ENCODE results near the gene FARP2. TPM values are rescaled to one million over a fixed set of nuclear protein-coding genes. Genes with fewer than 3 reads are reported as not detected.

Gene FARP2
- total RNA-seq, 1 experiment from 2014 or later, result 37.2 TPM

- no peaks in the 10 kb centered on the region for H3K4me1 ChIP-seq
- no peak for DNase-seq
- no peak overlapping the region for H3K27ac Mint-ChIP-seq (ENCODE audit: unreplicated experiment)
- H3K4me1 Mint-ChIP-seq (ENCODE audit: low read depth, unreplicated experiment), result no peaks in the 10 kb centered on the region
- H3K9me3 Mint-ChIP-seq (ENCODE audit: unreplicated experiment), result no peaks in the 10 kb centered on the region
- BruUV-seq (replicated peaks), result no TSS peak
- no peaks in the 10 kb centered on the region for H3K36me3 ChIP-seq (ENCODE audit: control insufficient read depth, insufficient read depth, low read length)
- H3K4me3 ChIP-seq (ENCODE audit: low read depth, low read length), result no peak overlapping the region
- H3K27me3 Mint-ChIP-seq (ENCODE audit: insufficient read depth, unreplicated experiment), result no peaks in the 10 kb centered on the region
- H3K9me3 ChIP-seq, result no peaks in the 10 kb centered on the region
- ChIA-PET CTCF (no interaction called here), POLR2A (no interaction called here)
- TF ChIP-seq, protein P1, sequence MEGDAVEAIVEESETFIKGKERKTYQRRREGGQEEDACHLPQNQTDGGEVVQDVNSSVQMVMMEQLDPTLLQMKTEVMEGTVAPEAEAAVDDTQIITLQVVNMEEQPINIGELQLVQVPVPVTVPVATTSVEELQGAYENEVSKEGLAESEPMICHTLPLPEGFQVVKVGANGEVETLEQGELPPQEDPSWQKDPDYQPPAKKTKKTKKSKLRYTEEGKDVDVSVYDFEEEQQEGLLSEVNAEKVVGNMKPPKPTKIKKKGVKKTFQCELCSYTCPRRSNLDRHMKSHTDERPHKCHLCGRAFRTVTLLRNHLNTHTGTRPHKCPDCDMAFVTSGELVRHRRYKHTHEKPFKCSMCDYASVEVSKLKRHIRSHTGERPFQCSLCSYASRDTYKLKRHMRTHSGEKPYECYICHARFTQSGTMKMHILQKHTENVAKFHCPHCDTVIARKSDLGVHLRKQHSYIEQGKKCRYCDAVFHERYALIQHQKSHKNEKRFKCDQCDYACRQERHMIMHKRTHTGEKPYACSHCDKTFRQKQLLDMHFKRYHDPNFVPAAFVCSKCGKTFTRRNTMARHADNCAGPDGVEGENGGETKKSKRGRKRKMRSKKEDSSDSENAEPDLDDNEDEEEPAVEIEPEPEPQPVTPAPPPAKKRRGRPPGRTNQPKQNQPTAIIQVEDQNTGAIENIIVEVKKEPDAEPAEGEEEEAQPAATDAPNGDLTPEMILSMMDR (IDR thresholded peaks at IDR 0.05; ENCODE audit: insufficient read depth in 1 of 2, low read depth in 1 of 2, low read length in 1 of 2, severe bottlenecking in 1 of 2, unreplicated experiment in 1 of 2), result no peak
- no peaks in the 10 kb centered on the region for H3K36me3 Mint-ChIP-seq (ENCODE audit: insufficient read depth, unreplicated experiment)
- intact Hi-C loops (cut with micrococcal nuclease; ENCODE audit: unreplicated experiment), result no loop called here
- H3K4me3 Mint-ChIP-seq (ENCODE audit: unreplicated experiment), result no peak overlapping the region
- H3K27me3 ChIP-seq (replicated peaks; ENCODE audit: control insufficient read depth, insufficient read depth, low read length), result no peaks in the 10 kb centered on the region
Observed at GRCh38 chr2:241483305-241483704, 127.2 kb downstream of the FARP2 start.

DNA sequence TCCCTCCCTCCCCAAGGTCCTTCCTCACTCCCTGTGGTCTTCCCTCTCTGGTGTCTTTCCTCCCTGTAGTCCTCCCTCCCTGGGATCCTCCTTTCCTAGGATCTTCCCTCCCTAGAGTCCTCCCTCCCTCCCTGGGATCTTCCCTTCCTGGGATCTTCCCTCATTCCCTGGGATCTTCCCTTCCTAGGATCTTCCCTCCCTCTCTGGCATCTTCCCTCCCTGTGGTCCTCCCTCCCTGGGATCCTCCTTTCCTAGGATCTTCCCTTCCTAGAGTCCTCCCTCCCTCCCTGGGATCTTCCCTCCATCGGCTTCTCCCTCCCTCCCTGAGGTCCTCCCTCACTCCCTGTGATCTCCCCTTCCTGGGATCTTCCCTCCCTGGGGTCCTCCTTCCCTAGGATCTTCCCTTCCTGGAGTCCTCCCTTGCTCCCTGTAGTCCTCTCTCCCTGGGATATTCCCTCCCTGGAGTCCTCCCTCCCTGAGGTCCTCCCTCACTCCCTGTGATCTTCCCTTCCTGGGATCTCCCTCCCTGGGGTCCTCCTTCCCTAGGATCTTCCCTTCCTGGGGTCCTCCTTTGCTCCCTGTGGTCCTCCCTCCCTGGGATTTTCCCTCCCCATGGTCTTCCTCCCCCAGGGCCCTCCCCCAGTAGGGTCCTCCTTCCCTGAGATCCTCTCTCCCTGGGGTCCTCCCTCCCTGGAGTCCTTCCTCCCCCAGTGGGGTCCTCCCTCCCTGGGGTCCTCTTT lies 129.3 kb downstream of the FARP2 start:
- no peak overlapping the region for H3K27ac Mint-ChIP-seq (ENCODE audit: unreplicated experiment)

DNA sequence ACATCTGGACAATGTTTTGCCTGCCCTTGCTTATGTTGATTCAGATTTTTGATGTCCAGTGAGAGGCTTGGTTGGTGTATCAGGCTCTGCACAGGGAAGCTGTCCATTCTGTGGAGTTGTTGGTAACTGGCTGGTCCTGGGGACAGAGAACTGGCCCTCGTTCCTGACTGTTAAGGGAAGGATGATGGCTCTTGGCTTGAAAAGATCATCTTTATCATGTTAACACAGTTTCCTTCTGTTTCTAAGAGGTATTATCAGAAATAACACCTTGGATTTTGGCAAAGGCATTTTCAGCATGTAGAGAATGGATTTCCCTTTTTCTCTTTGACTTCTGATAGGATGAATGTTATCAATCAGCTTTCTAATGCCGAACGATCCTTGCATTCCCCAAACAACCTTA lies 133.0 kb downstream of the FARP2 start:
- intact Hi-C loops (cut with micrococcal nuclease; ENCODE audit: unreplicated experiment), result no loop called here
- BruUV-seq (replicated peaks), result TSS peak; percentile 11
- Mint-ChIP-seq H3K27ac (ENCODE audit: unreplicated experiment) (no peak overlapping the region), H3K27me3 (ENCODE audit: insufficient read depth, unreplicated experiment) (no peaks in the 10 kb centered on the region), H3K4me1 (ENCODE audit: low read depth, unreplicated experiment) (no peaks in the 10 kb centered on the region), H3K36me3 (ENCODE audit: insufficient read depth, unreplicated experiment) (peaks cover 33% of the 10 kb centered on the region), H3K4me3 (ENCODE audit: unreplicated experiment) (no peak overlapping the region), H3K9me3 (ENCODE audit: unreplicated experiment) (no peaks in the 10 kb centered on the region)
- no peaks in the 10 kb centered on the region for H3K9me3 ChIP-seq
- H3K27me3 ChIP-seq (replicated peaks; ENCODE audit: control insufficient read depth, insufficient read depth, low read length), result no peaks in the 10 kb centered on the region
- H3K4me3 ChIP-seq (ENCODE audit: low read depth, low read length), result no peak overlapping the region
- ChIA-PET CTCF (no interaction called here), POLR2A (no interaction called here)
- H3K4me1 ChIP-seq, result no peaks in the 10 kb centered on the region
- DNase-seq, result no peak
- TF ChIP-seq, protein P1 (IDR thresholded peaks at IDR 0.05; ENCODE audit: insufficient read depth in 1 of 2, low read depth in 1 of 2, low read length in 1 of 2, severe bottlenecking in 1 of 2, unreplicated experiment in 1 of 2), result no peak
- no peaks in the 10 kb centered on the region; the same call in 1 of the 2 replicates for H3K36me3 ChIP-seq (ENCODE audit: control insufficient read depth, insufficient read depth, low read length)

More for the DNA sequence above, 129.3 kb downstream of the FARP2 start:
- Histone ChIP-seq H3K9me3 (no peaks in the 10 kb centered on the region), H3K4me1 (no peaks in the 10 kb centered on the region), H3K36me3 (ENCODE audit: control insufficient read depth, insufficient read depth, low read length) (no peaks in the 10 kb centered on the region), H3K27me3 (replicated peaks; ENCODE audit: control insufficient read depth, insufficient read depth, low read length) (no peaks in the 10 kb centered on the region), H3K4me3 (ENCODE audit: low read depth, low read length) (no peak overlapping the region)
- ChIA-PET CTCF (no interaction called here), POLR2A (no interaction called here)
- peaks cover 11% of the 10 kb centered on the region for H3K36me3 Mint-ChIP-seq (ENCODE audit: insufficient read depth, unreplicated experiment)
- no peak for DNase-seq
- BruUV-seq (replicated peaks), result no TSS peak
- TF ChIP-seq, protein P1 (IDR thresholded peaks at IDR 0.05; ENCODE audit: insufficient read depth in 1 of 2, low read depth in 1 of 2, low read length in 1 of 2, severe bottlenecking in 1 of 2, unreplicated experiment in 1 of 2), result no peak
- H3K9me3 Mint-ChIP-seq (ENCODE audit: unreplicated experiment), result no peaks in the 10 kb centered on the region
- H3K4me1 Mint-ChIP-seq (ENCODE audit: low read depth, unreplicated experiment), result no peaks in the 10 kb centered on the region
- intact Hi-C loops (cut with micrococcal nuclease; ENCODE audit: unreplicated experiment), result no loop called here
- no peak overlapping the region for H3K4me3 Mint-ChIP-seq (ENCODE audit: unreplicated experiment)
- no peaks in the 10 kb centered on the region for H3K27me3 Mint-ChIP-seq (ENCODE audit: insufficient read depth, unreplicated experiment)

Measured in Caco-2 (cell line).